Naive thymus-derived CD4-positive, alpha-beta T cell (primary cell): ENCODE measurements around the gene VPS26A. TPM values are rescaled to one million over a fixed set of nuclear protein-coding genes. Genes with fewer than 3 reads are reported as not detected.

Source experiments
- ATAC-seq: fragments of 150-1000 bp; cut with Tn5 transposase; 2 replicates; pipeline ENCODE4 v1.10.0; 2021; ENCODE audit warnings: mild to moderate bottlenecking, moderate library complexity
- CTCF ChIA-PET: fragments of 350-600 bp; sonication (Branson Sonifier 250); formaldehyde crosslinking; loops from one replicate; lab custom pipeline; 2021; ENCODE audit warnings: antibody characterized with exemption; lab: Charles Lee
- POLR2A ChIA-PET: fragments of 350-600 bp; sonication (Branson Sonifier 250); formaldehyde crosslinking; loops from one replicate; lab custom pipeline; 2021; ENCODE audit warnings: antibody characterized with exemption, inconsistent platforms; lab: Charles Lee
- DNase-seq, 9 donors: peaks; one replicate each; pipeline versions ENCODE4 v3.0.0 to v3.0.0-alpha.2; 2020 to 2022; ENCODE audit warnings: mixed read lengths in 1 of 9
- H3K27ac ChIP-seq: one replicate; pipeline ENCODE4 v1.7.0; 2013; ENCODE audit warnings: mild to moderate bottlenecking, low read depth, low read length, moderate library complexity
- H3K27me3 ChIP-seq, 2 donors: one replicate each; pipeline ENCODE4 v1.7.0; 2013; ENCODE audit warnings: low read length in 2 of 2, mild to moderate bottlenecking in 2 of 2, moderate library complexity in 2 of 2; ENCODE audit not compliant: control insufficient read depth in 2 of 2, insufficient read depth in 2 of 2
- H3K36me3 ChIP-seq, 3 experiments: 1 replicate in 2 of 3; 2 replicates in 1 of 3; pipeline ENCODE4 v1.7.0; 2013; ENCODE audit warnings: low read length in 3 of 3, mild to moderate bottlenecking in 3 of 3, moderate library complexity in 1 of 3; ENCODE audit not compliant: insufficient read depth in 3 of 3, control insufficient read depth in 2 of 3
- H3K4me1 ChIP-seq, 2 donors: one replicate each; pipeline ENCODE4 v1.7.0; 2013; ENCODE audit warnings: low read length in 2 of 2, mild to moderate bottlenecking in 2 of 2, moderate library complexity in 1 of 2; ENCODE audit not compliant: control insufficient read depth in 2 of 2, insufficient read depth in 2 of 2
- H3K4me3 ChIP-seq: 2 replicates; pipeline ENCODE4 v1.7.0; 2013; ENCODE audit warnings: mild to moderate bottlenecking, low read length
- H3K9me3 ChIP-seq, 3 experiments: 1 replicate in 2 of 3; 2 replicates in 1 of 3; pipeline ENCODE4 v1.7.0; 2013; ENCODE audit warnings: low read length in 3 of 3; ENCODE audit not compliant: control insufficient read depth in 2 of 3
- H3K27ac Mint-ChIP-seq, 9 donors: one replicate each; pipeline ENCODE4 v1.8.0; 2020 to 2022; ENCODE audit warnings: mixed read lengths in 9 of 9, mild to moderate bottlenecking in 8 of 9, moderate library complexity in 5 of 9, inconsistent platforms in 2 of 9
- H3K27me3 Mint-ChIP-seq, 5 donors: one replicate each; pipeline ENCODE4 v1.8.0; 2021 to 2022; ENCODE audit warnings: mixed read lengths in 5 of 5, mild to moderate bottlenecking in 1 of 5
- H3K36me3 Mint-ChIP-seq, 5 donors: one replicate each; pipeline ENCODE4 v1.8.0; 2020 to 2022; ENCODE audit warnings: mixed read lengths in 5 of 5, mild to moderate bottlenecking in 3 of 5, inconsistent platforms in 1 of 5
- H3K4me1 Mint-ChIP-seq, 7 donors: one replicate each; pipeline ENCODE4 v1.8.0; 2020 to 2022; ENCODE audit warnings: mixed read lengths in 7 of 7, mild to moderate bottlenecking in 3 of 7, inconsistent platforms in 1 of 7
- H3K4me3 Mint-ChIP-seq, 10 donors: one replicate each; pipeline ENCODE4 v1.8.0; 2020 to 2022; ENCODE audit warnings: mild to moderate bottlenecking in 10 of 10, mixed read lengths in 10 of 10, moderate library complexity in 6 of 10, inconsistent platforms in 2 of 10
- H3K9me3 Mint-ChIP-seq, 11 donors: one replicate each; pipeline ENCODE4 v1.8.0; 2020 to 2022; ENCODE audit warnings: mixed read lengths in 11 of 11, mild to moderate bottlenecking in 4 of 11, inconsistent platforms in 1 of 11, moderate library complexity in 1 of 11
- intact Hi-C, 2 donors: fragments of 100-400 bp; cut with micrococcal nuclease; formaldehyde crosslinking; loops; one replicate each; pipeline ENCODE4 v1.15.1; 2023
- polyA plus RNA-seq, 2 donors: library from polyadenylated mRNA; unstranded; fragments of 300-500 nt; fragmentation: Illumina TruSeq; gene quantifications; one replicate each; pipeline ENCODE4 v1.2.3, GENCODE V29; 2021
- total RNA-seq, 6 experiments: library from RNA in 5 of 6; stranded (reverse) in 5 of 6; gene quantifications; 1 replicate in 5 of 6; 2 replicates in 1 of 6; pipeline ENCODE4 v1.2.3 and lab custom pipeline; 2021 to 2026

VPS26A gene
- total and polyA plus RNA-seq, 7 experiments from 2014 or later: 25.5 to 35.0 (median 29.1) TPM

- ChIA-PET CTCF (interaction anchor here (0.7 to 7.9 kb wide), 4 partner anchors 8 to 1312 kb away, joined by 3 to 186 read pairs (median 7); partner anchors contain the start of gene KIFBP), POLR2A (interaction anchor here (0.6 to 5.7 kb wide), 5 partner anchors 29 to 135 kb away, joined by 3 to 49 read pairs (median 4); partner anchors contain the start of gene DDX21)
- Mint-ChIP-seq H3K36me3 (peaks cover 0 to 28% (median 4%) of the 10 kb centered on the region in 5 donors), H3K27ac (peak overlapping the region; percentile 93 to 99 (median 98)), H3K27me3 (no peaks in the 10 kb centered on the region), H3K4me1 (peaks cover 24 to 75% (median 57%) of the 10 kb centered on the region in 7 donors), H3K9me3 (no peaks in the 10 kb centered on the region), H3K4me3 (peak overlapping the region; percentile 85 to 95 (median 91))
- peaks cover 33 to 44% of the 10 kb centered on the region in 2 donors for H3K4me1 ChIP-seq
- ATAC-seq: no peak
- H3K9me3 ChIP-seq: no peaks in the 10 kb centered on the region
- peak overlapping the region; percentile 97 for H3K27ac ChIP-seq
- H3K36me3 ChIP-seq: no peaks in the 10 kb centered on the region
- no peak for DNase-seq
- no peaks in the 10 kb centered on the region for H3K27me3 ChIP-seq
- intact Hi-C loops: loop anchor here in 1 of 2 donors (5.0 kb wide), 1 partner anchor 416 kb away; no protein-coding TSS in a partner anchor
- peak overlapping the region; percentile 84 for H3K4me3 ChIP-seq
These were observed 32.8 kb upstream of the VPS26A start for GRCh38 chr10:69091143-69091651.

- Histone ChIP-seq H3K4me1 (peaks cover 28 to 37% of the 10 kb centered on the region in 2 donors), H3K27ac (peak overlapping the region; percentile 54), H3K36me3 (peaks cover 0 to 7% (median 6%) of the 10 kb centered on the region in 3 experiments), H3K9me3 (no peaks in the 10 kb centered on the region), H3K27me3 (no peaks in the 10 kb centered on the region), H3K4me3 (peak overlapping the region; percentile 19)
- Mint-ChIP-seq H3K27ac (peak overlapping the region; percentile 23 to 90 (median 63)), H3K4me3 (peak overlapping the region in 7 of 10 donors; percentile 4 to 36 (median 15)), H3K27me3 (no peaks in the 10 kb centered on the region), H3K9me3 (no peaks in the 10 kb centered on the region), H3K4me1 (peaks cover 23 to 64% (median 55%) of the 10 kb centered on the region in 7 donors), H3K36me3 (peaks cover 0 to 31% (median 10%) of the 10 kb centered on the region in 5 donors)
- ChIA-PET POLR2A (interaction anchor here (0.5 to 5.7 kb wide), 9 partner anchors 29 to 138 kb away, joined by 3 to 49 read pairs (median 5); partner anchors contain the start of gene DDX21), CTCF (interaction anchor here (0.6 to 7.9 kb wide), 19 partner anchors 8 to 144 kb away, joined by 3 to 186 read pairs (median 5); partner anchors contain the start of genes DDX21 and KIFBP)
- intact Hi-C loops: loop anchor here (1.0 to 5.0 kb wide), 8 partner anchors 30 to 414 kb away; partner anchors contain the start of gene KIFBP (in 2 of the 2)
- peak; percentile 61 for ATAC-seq
- peak; percentile 43 to 89 (median 85) for DNase-seq
These were observed 30.8 kb upstream of the VPS26A start for GRCh38 chr10:69092959-69093850.

GRCh38 chr10:69093933-69094332 lies 30.0 kb upstream of the VPS26A start:
- POLR2A ChIA-PET: interaction anchor here (1.0 to 5.7 kb wide), 4 partner anchors 28 to 138 kb away, joined by 3 to 49 read pairs (median 4); partner anchors contain the start of gene DDX21
- ATAC-seq: no peak
- Mint-ChIP-seq H3K9me3 (no peaks in the 10 kb centered on the region), H3K4me3 (no peak overlapping the region), H3K36me3 (peaks cover 0 to 29% (median 9%) of the 10 kb centered on the region in 5 donors), H3K27me3 (no peaks in the 10 kb centered on the region), H3K27ac (peak overlapping the region in 2 of 9 donors; percentile 23 to 90), H3K4me1 (peaks cover 26 to 63% (median 53%) of the 10 kb centered on the region in 7 donors)
- Histone ChIP-seq H3K4me3 (no peak overlapping the region), H3K9me3 (no peaks in the 10 kb centered on the region), H3K27ac (peak overlapping the region; percentile 24), H3K27me3 (no peaks in the 10 kb centered on the region), H3K36me3 (peaks cover 0 to 11% (median 8%) of the 10 kb centered on the region in 3 experiments), H3K4me1 (peaks cover 28 to 37% of the 10 kb centered on the region in 2 donors)
- DNase-seq: no peak
- intact Hi-C loops: loop anchor here (1.0 to 5.0 kb wide), 8 partner anchors 29 to 413 kb away; partner anchors contain the start of gene KIFBP (in 2 of the 2)
- CTCF ChIA-PET: interaction anchor here (0.6 to 7.9 kb wide), 11 partner anchors 28 to 441 kb away, joined by 3 to 186 read pairs (median 3); partner anchors contain the start of genes DDX21 and KIFBP

GRCh38 chr10:69096045-69096444 lies 27.9 kb upstream of the VPS26A start:
- no peak overlapping the region for H3K27ac Mint-ChIP-seq
- H3K4me3 ChIP-seq: no peak overlapping the region
- peaks cover 19 to 27% of the 10 kb centered on the region in 2 donors for H3K4me1 ChIP-seq

GRCh38 chr10:69097729-69098128 lies 26.2 kb upstream of the VPS26A start:
- intact Hi-C loops: no loop called here
- Mint-ChIP-seq H3K36me3 (peaks cover 0 to 36% (median 20%) of the 10 kb centered on the region in 5 donors), H3K27me3 (no peaks in the 10 kb centered on the region)

More at GRCh38 chr10:69096045-69096444, 27.9 kb upstream of the VPS26A start:
- Mint-ChIP-seq H3K27me3 (no peaks in the 10 kb centered on the region), H3K9me3 (no peaks in the 10 kb centered on the region), H3K36me3 (peaks cover 0 to 21% (median 8%) of the 10 kb centered on the region in 5 donors), H3K4me1 (peaks cover 24 to 56% (median 41%) of the 10 kb centered on the region in 7 donors), H3K4me3 (no peak overlapping the region)
- ATAC-seq (no peak), DNase-seq (no peak)
- Histone ChIP-seq H3K36me3 (peaks cover 7 to 23% (median 21%) of the 10 kb centered on the region in 3 experiments), H3K27me3 (no peaks in the 10 kb centered on the region), H3K27ac (no peak overlapping the region), H3K9me3 (no peaks in the 10 kb centered on the region)
- intact Hi-C loops: no loop called here
- ChIA-PET POLR2A (interaction anchor here (0.9 to 5.7 kb wide), 2 partner anchors 90 to 312 kb away, joined by 3 to 49 read pairs; no protein-coding TSS in a partner anchor), CTCF (interaction anchor here (0.7 to 7.9 kb wide), 3 partner anchors 86 to 251 kb away, joined by 3 to 186 read pairs (median 4); no protein-coding TSS in a partner anchor)

More at GRCh38 chr10:69097729-69098128, 26.2 kb upstream of the VPS26A start:
- Histone ChIP-seq H3K4me1 (peaks cover 4 to 20% of the 10 kb centered on the region in 2 donors), H3K27ac (no peak overlapping the region), H3K36me3 (peaks cover 7 to 23% (median 21%) of the 10 kb centered on the region in 3 experiments), H3K9me3 (no peaks in the 10 kb centered on the region), H3K27me3 (no peaks in the 10 kb centered on the region), H3K4me3 (no peak overlapping the region)
- Mint-ChIP-seq H3K4me1 (peaks cover 37 to 60% (median 44%) of the 10 kb centered on the region in 7 donors), H3K27ac (peak overlapping the region in 2 of 9 donors; percentile 10 to 81), H3K4me3 (no peak overlapping the region), H3K9me3 (peaks cover 0 to 3% (median 0%) of the 10 kb centered on the region in 11 donors)
- ChIA-PET CTCF (interaction anchor here (1.0 to 7.9 kb wide), 2 partner anchors 24 to 88 kb away, joined by 4 to 186 read pairs; no protein-coding TSS in a partner anchor), POLR2A (interaction anchor here (0.7 to 0.9 kb wide), 2 partner anchors 9 to 593 kb away, joined by 3 to 4 read pairs; partner anchors contain the start of gene SRGN)
- DNase-seq: no peak
- ATAC-seq: no peak
